GM20431 (cell line): ENCODE data around the gene RIPK4.

ENCODE experiments used
- in situ Hi-C: fragments of 300-500 bp; cut with MseI, MboI; formaldehyde crosslinking; loops from one replicate; pipeline ENCODE4 v1.15.0; 2020; ENCODE audit warnings: low sequenced_read_pairs; ENCODE audit not compliant: unreplicated experiment

The RIPK4 gene

GRCh38 chr21:41766883-41767605 is at the start of gene RIPK4:
Gene RIPK4, minus strand, starts transcription at chr21:41767052. Its CDS starts 11 bp downstream, at chr21:41767041.
- in situ Hi-C loops: no loop called here

- in situ Hi-C loops: loop anchor here (10.0 kb wide), 1 partner anchor 299 kb away; no protein-coding TSS in a partner anchor
Observed at GRCh38 chr21:41815652-41816582, 49.1 kb upstream of the RIPK4 start.

- in situ Hi-C loops: loop anchor here (10.0 kb wide), 1 partner anchor 302 kb away; no protein-coding TSS in a partner anchor
Observed at GRCh38 chr21:41813226-41813625, 46.4 kb upstream of the RIPK4 start.

GRCh38 chr21:41812679-41813078 is 45.8 kb upstream of the RIPK4 start:
- in situ Hi-C loops: loop anchor here (10.0 kb wide), 1 partner anchor 302 kb away; no protein-coding TSS in a partner anchor

- in situ Hi-C loops: loop anchor here (10.0 kb wide), 1 partner anchor 304 kb away; no protein-coding TSS in a partner anchor
Observed at GRCh38 chr21:41810597-41810932, 43.7 kb upstream of the RIPK4 start.

- in situ Hi-C loops: loop anchor here (10.0 kb wide), 1 partner anchor 305 kb away; no protein-coding TSS in a partner anchor
Observed at GRCh38 chr21:41809891-41810596, 43.2 kb upstream of the RIPK4 start.

GRCh38 chr21:41808846-41809245 is 42.0 kb upstream of the RIPK4 start:
- in situ Hi-C loops: no loop called here

GRCh38 chr21:41808094-41808493 is 41.2 kb upstream of the RIPK4 start:
- in situ Hi-C loops: no loop called here

GRCh38 chr21:41806773-41807172 is 39.9 kb upstream of the RIPK4 start:
- in situ Hi-C loops: no loop called here

GRCh38 chr21:41805643-41806042 is 38.8 kb upstream of the RIPK4 start:
- in situ Hi-C loops: no loop called here

- in situ Hi-C loops: no loop called here
Observed at GRCh38 chr21:41805038-41805437, 38.2 kb upstream of the RIPK4 start.

GRCh38 chr21:41804381-41804780 is 37.5 kb upstream of the RIPK4 start:
- in situ Hi-C loops: no loop called here

- in situ Hi-C loops: no loop called here
Observed at GRCh38 chr21:41803316-41803715, 36.5 kb upstream of the RIPK4 start.

- in situ Hi-C loops: no loop called here
Observed at GRCh38 chr21:41802684-41803083, 35.8 kb upstream of the RIPK4 start.

GRCh38 chr21:41802198-41802584 is 35.3 kb upstream of the RIPK4 start:
- in situ Hi-C loops: no loop called here

GRCh38 chr21:41801321-41802197 is 34.7 kb upstream of the RIPK4 start:
- in situ Hi-C loops: no loop called here

- in situ Hi-C loops: no loop called here
Observed at GRCh38 chr21:41800425-41801320, 33.8 kb upstream of the RIPK4 start.

- in situ Hi-C loops: no loop called here
Observed at GRCh38 chr21:41799763-41800162, 32.9 kb upstream of the RIPK4 start.
